ENCODE results near the gene YES1. TPM values are rescaled to one million over a fixed set of nuclear protein-coding genes. Genes with fewer than 3 reads are reported as not detected.
A peak's percentile ranks its signal among the peaks of the same experiment; 100 is the strongest.
"Not testable (repeated sequence)": the region's sequence is repeated elsewhere in the genome, so short reads cannot be mapped to it uniquely, and the experiment has no call there.

Gene YES1
- total RNA-seq, 1 donor from 2014 or later, result 26.2 TPM

GRCh38 chr18:754656-755055 is 57.4 kb downstream of the YES1 start:
- DNase-seq (ENCODE audit: low spot score), result no peak
- intact Hi-C loops (cut with DNase I), result no loop called here

GRCh38 chr18:750456-750855 is 61.6 kb downstream of the YES1 start:
- no peak for DNase-seq (ENCODE audit: low spot score)
- intact Hi-C loops (cut with DNase I), result no loop called here

- intact Hi-C loops (cut with DNase I), result loop anchor here (5.0 kb wide), 1 partner anchor 67 kb away; the partner anchor contains the start of gene YES1
- DNase-seq (ENCODE audit: low spot score), result no peak
Observed at GRCh38 chr18:744832-745597, 67.0 kb downstream of the YES1 start.

- intact Hi-C loops (cut with DNase I), result loop anchor here (2.0 to 5.0 kb wide), 2 partner anchors 70 to 89 kb away; partner anchors contain the start of gene YES1
- DNase-seq (ENCODE audit: low spot score), result no peak
Observed at GRCh38 chr18:741931-742512, 70.0 kb downstream of the YES1 start.

- intact Hi-C loops (cut with DNase I), result no loop called here
Observed at GRCh38 chr18:732371-732770, 79.7 kb downstream of the YES1 start.

GRCh38 chr18:731185-731584 is 80.9 kb downstream of the YES1 start:
- intact Hi-C loops (cut with DNase I), result no loop called here
- no peak for DNase-seq (ENCODE audit: low spot score)

More at GRCh38 chr18:732371-732770, 79.7 kb downstream of the YES1 start:
- no peak for DNase-seq (ENCODE audit: low spot score)

GRCh38 chr18:730692-731091 is 81.3 kb downstream of the YES1 start:
- no peak for DNase-seq (ENCODE audit: low spot score)
- intact Hi-C loops (cut with DNase I), result no loop called here

- intact Hi-C loops (cut with DNase I); DNase-seq (ENCODE audit: low spot score): not testable (repeated sequence)
Observed at GRCh38 chr18:730120-730519, 81.9 kb downstream of the YES1 start.

- intact Hi-C loops (cut with DNase I), result no loop called here
- DNase-seq (ENCODE audit: low spot score), result no peak
Observed at GRCh38 chr18:725646-726045, 86.4 kb downstream of the YES1 start.

GRCh38 chr18:723541-724080 is 88.4 kb downstream of the YES1 start:
- no peak for DNase-seq (ENCODE audit: low spot score)
- intact Hi-C loops (cut with DNase I), result no loop called here

- intact Hi-C loops (cut with DNase I), result no loop called here
Observed at GRCh38 chr18:717003-717402, 95.0 kb downstream of the YES1 start.

GRCh38 chr18:715626-716025 is 96.4 kb downstream of the YES1 start:
- intact Hi-C loops (cut with DNase I), result no loop called here

More at GRCh38 chr18:717003-717402, 95.0 kb downstream of the YES1 start:
- DNase-seq (ENCODE audit: low spot score), result no peak

GRCh38 chr18:713135-713490 is 98.9 kb downstream of the YES1 start:
- no peak for DNase-seq (ENCODE audit: low spot score)
- intact Hi-C loops (cut with DNase I), result no loop called here

More at GRCh38 chr18:715626-716025, 96.4 kb downstream of the YES1 start:
- DNase-seq (ENCODE audit: low spot score), result no peak

GRCh38 chr18:712401-713134 is 99.5 kb downstream of the YES1 start, which contains the start of gene ENOSF1:
ENOSF1 (minus strand) TSS chr18:712630; CDS start chr18:712587, 43 bp downstream.
- DNase-seq (ENCODE audit: low spot score), result peak; percentile 89
- intact Hi-C loops (cut with DNase I), result no loop called here

- peak; percentile 81 for DNase-seq (ENCODE audit: low spot score)
- intact Hi-C loops (cut with DNase I), result no loop called here
Observed at GRCh38 chr18:711657-712400, 100.2 kb downstream of the YES1 start.

- intact Hi-C loops (cut with DNase I), result no loop called here
- no peak for DNase-seq (ENCODE audit: low spot score)
Observed at GRCh38 chr18:711310-711656, 100.8 kb downstream of the YES1 start.

GRCh38 chr18:710418-711300 is 101.4 kb downstream of the YES1 start:
- no peak for DNase-seq (ENCODE audit: low spot score)
- intact Hi-C loops (cut with DNase I), result no loop called here

GRCh38 chr18:709771-710170 is 102.3 kb downstream of the YES1 start:
- DNase-seq (ENCODE audit: low spot score), result no peak
- intact Hi-C loops (cut with DNase I), result no loop called here

GRCh38 chr18:708096-708495 is 103.9 kb downstream of the YES1 start:
- intact Hi-C loops (cut with DNase I), result no loop called here
- no peak for DNase-seq (ENCODE audit: low spot score)
